HG02798 (cell line): ENCODE results near the gene MROH8.
A peak's percentile ranks its signal among the peaks of the same experiment; 100 is the strongest.

Experiments used
- ATAC-seq: cut with Tn5 transposase; IDR thresholded peaks from one replicate; pipeline ENCODE4 v1.9.1; 2021; ENCODE audit warnings: mild to moderate bottlenecking; ENCODE audit not compliant: unreplicated experiment, poor library complexity

The MROH8 gene

GRCh38 chr20:37200926-37201826, 21.8 kb upstream of the MROH8 start:
- no peak for ATAC-seq

DNA sequence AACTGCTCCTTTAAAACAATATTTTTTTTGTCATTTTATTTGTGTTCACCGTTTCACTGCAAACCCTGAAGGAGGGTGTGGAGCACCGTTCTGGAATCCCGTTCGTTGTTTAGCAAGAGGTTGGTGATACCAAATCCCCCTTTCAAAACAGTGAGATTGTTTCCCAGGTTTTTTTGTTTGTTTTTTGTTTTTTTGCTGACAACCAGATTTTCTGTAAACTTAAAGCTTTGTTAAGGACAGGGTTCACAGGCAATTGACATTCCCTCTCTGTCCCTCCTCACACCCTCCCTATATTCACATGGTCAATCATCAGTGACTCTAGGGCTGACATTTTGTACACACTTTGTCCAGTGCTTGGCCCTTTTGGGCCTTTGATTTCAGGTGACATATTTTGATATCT, 21.0 kb upstream of the MROH8 start:
- no peak for ATAC-seq

DNA sequence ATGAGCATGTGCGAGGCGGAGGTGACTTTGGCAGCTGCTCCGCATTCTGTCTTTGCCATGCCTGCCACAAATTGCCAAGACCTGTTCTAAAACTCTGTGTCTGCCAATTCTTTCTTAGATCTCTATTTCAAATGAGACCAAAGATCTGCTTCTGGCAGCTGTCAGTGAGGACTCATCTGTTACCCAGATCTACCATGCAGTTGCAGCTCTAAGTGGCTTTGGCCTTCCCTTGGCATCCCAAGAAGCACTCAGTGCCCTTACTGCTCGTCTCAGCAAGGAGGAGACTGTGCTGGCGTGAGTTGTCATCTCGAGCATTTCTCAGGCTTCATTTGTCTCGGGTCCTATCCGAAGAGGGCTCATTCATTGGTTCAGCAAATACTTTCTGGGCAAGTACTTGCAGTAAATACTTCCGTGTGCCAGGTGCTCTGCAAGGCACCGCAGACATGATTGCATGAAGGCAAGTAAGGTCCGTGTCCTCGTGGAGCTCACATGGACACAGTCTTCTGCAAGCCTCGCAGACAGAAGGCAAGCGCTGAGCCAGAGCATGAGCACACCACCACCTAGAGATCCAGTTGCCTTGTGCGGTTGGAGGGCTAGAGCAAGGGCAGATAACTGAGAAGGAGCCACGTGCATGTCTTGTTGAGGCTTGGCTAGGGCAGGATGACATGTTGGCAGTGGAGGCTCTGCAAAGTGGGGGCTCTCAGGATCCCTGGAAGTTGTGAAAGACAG, 19.7 kb upstream of the MROH8 start:
- no peak for ATAC-seq

DNA sequence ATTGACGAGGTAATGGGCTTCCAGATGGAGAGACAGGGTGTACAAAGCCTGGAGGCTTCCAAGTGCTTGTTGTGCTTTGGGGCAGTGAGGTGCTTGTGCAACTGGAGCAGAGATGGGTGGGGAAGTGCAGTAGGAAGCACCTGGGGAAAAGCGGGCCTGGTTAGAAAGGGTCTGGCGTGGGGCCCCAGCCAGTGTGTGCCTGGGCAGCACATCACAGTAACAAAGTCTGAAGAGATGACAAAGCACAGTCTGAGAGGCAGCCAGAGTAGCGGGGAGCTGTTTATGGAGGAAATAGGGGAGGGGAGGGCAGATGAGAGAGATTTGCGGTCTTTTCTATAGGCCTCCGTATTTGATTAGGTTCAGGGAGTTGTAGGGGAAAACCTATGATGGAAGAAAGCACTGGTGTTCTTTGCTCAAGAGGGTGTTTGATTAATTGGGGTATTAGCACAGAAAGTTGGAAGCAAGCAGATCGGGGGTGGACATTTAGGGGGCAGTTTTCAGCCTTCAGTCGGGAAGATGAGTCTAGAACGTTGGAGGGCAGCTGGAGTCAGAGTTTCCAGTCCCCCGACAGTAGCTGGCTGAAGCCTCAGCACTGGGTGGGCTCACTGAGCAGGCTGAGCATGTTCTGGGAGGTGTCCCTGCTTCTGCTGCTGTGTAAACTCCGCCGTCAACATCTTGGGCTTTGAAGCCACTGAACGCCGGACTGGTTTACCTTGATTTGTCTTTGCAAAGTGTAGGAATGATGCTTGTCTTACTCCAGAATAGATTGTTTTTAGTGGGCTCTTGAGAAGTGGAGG, 15.5 kb upstream of the MROH8 start:
- no peak for ATAC-seq

- no peak for ATAC-seq
These were observed 14.5 kb upstream of the MROH8 start for GRCh38 chr20:37193821-37194220.

GRCh38 chr20:37193226-37193625, 13.9 kb upstream of the MROH8 start:
- no peak for ATAC-seq

DNA sequence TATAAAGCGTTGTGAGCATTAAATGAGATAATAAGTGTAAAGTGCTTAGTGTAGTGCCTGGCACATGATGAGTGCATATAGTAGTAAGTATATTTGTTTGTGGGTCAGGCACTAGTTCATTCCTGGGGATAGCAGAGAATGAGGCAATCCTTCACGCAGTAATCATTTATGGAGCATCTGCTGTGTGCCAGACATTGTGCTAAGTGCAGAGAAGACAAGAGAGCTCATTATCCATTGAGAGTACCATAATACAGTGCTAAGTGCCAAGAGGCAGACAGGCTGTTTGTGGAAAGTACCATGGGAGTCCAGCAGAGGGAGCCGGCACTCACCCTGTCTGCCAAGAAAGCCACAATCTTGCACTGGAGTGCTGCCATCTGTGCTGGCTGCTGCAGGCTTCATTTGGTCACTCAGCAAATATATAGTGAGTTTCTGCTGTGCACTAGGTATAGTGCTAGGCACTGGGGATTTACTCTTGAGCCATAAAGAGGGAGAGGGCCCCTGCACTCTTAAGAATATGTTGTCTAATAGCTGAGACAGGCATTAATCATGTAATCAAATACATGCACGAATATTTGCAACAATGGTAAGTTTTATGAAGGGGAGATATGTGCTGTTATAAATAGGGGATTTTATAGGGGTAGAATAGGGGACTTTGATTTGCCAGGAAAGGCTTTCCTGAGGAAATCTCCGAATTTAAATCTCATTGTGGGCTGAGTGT, 12.9 kb upstream of the MROH8 start:
- peak; percentile 64 for ATAC-seq

GRCh38 chr20:37190354-37191112, 11.2 kb upstream of the MROH8 start:
- no peak for ATAC-seq

GRCh38 chr20:37189416-37190016, 10.2 kb upstream of the MROH8 start:
- no peak for ATAC-seq

- ATAC-seq = no peak
These were observed 9.4 kb upstream of the MROH8 start for GRCh38 chr20:37188787-37189186.

GRCh38 chr20:37185686-37186085, 6.3 kb upstream of the MROH8 start:
- ATAC-seq = no peak

- ATAC-seq = no peak
These were observed 556 bp upstream of the MROH8 start for GRCh38 chr20:37179683-37180524.

- no peak for ATAC-seq
These were observed 6.5 kb downstream of the MROH8 start for GRCh38 chr20:37172836-37173235.

GRCh38 chr20:37166867-37167266, 12.5 kb downstream of the MROH8 start:
- no peak for ATAC-seq

GRCh38 chr20:37165031-37165430, 14.3 kb downstream of the MROH8 start:
- no peak for ATAC-seq

DNA sequence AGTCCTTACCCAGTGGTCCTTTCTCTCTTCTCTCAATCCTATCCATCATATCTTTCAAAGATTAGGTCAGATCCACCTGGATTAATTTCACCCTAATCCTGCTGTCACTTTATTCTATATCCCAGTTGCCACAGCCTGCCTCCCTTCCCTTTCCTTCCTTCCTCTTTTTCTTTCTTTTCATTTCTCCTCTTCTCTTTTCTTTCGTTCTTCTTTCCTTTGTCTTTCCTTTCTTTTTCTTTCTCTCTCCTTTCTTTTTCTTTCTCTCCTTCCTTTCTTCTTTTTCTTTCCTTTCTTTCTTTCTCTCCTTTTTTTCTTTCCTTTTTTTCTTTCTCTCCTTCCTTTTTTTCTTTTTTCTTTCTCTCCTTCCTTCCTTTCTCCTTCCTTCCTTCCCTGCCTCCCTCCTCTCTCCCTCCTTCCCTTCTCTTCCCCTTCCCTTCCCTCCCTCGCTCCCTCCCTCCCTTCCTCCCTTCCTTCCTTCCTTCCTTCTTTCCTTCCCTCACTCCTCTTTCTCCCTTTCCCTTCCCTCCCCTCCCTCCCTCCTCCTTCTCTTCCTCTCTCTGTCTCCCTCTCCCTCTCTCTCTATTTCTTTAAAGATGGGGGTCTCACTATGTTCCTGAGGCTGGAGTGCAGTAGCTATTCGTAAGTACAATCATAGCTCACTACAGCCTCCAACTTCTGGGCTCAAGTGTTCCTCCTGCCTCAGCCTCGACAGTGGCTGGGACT, 15.4 kb downstream of the MROH8 start:
- no peak for ATAC-seq

DNA sequence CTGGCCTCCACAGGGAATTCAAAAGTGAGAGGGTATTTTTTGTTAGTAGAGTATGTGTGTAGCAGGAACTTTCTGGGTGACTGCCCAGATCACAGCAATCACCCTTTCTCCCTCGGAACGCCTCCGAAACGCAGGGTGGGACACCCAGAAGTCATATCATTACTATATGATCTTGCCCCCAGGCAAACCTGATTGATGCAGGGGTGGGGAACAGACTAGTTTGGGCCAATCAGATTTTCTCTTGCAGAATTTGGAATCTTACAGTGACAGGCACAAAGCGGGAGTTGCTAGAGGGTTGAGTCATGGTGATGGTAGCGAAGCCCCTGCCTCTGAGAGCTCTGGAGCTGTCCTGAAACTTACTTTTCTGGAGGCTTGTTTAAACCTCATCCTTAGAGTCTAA, 16.7 kb downstream of the MROH8 start:
- no peak for ATAC-seq
